ENCODE data around the gene FOXP3. TPM values are rescaled to one million over a fixed set of nuclear protein-coding genes. Genes with fewer than 3 reads are reported as not detected.

The FOXP3 gene
- total RNA-seq, 2 donors from 2014 or later = not detected

- no peak for DNase-seq (ENCODE audit: low spot score)
- Histone ChIP-seq H3K4me3 (no peak overlapping the region), H3K36me3 (peaks cover 34% of the 10 kb centered on the region), H3K9me3 (no peaks in the 10 kb centered on the region), H3K27me3 (no peaks in the 10 kb centered on the region), H3K4me1 (no peaks in the 10 kb centered on the region), H3K27ac (no peak overlapping the region)
- no peak for TF ChIP-seq CTCF (IDR thresholded peaks at IDR 0.05)
These were observed 17.2 kb downstream of the FOXP3 start for GRCh38 chrX:49247346-49247745.

GRCh38 chrX:49246541-49246940 is 18.0 kb downstream of the FOXP3 start:
- Histone ChIP-seq H3K36me3 (peaks cover 34% of the 10 kb centered on the region), H3K4me1 (no peaks in the 10 kb centered on the region), H3K4me3 (no peak overlapping the region), H3K9me3 (no peaks in the 10 kb centered on the region), H3K27ac (no peak overlapping the region), H3K27me3 (no peaks in the 10 kb centered on the region)
- TF ChIP-seq CTCF (IDR thresholded peaks at IDR 0.05) = no peak
- DNase-seq (ENCODE audit: low spot score) = no peak

- Histone ChIP-seq H3K4me3 (no peak overlapping the region), H3K9me3 (no peaks in the 10 kb centered on the region), H3K27ac (no peak overlapping the region), H3K36me3 (peaks cover 29% of the 10 kb centered on the region), H3K4me1 (no peaks in the 10 kb centered on the region), H3K27me3 (no peaks in the 10 kb centered on the region)
- no peak for TF ChIP-seq CTCF (IDR thresholded peaks at IDR 0.05)
- DNase-seq (ENCODE audit: low spot score) = no peak
These were observed 20.3 kb downstream of the FOXP3 start for GRCh38 chrX:49244207-49244606.

- Histone ChIP-seq H3K4me1 (no peaks in the 10 kb centered on the region), H3K36me3 (peaks cover 19% of the 10 kb centered on the region), H3K9me3 (no peaks in the 10 kb centered on the region), H3K27ac (no peak overlapping the region), H3K27me3 (no peaks in the 10 kb centered on the region), H3K4me3 (no peak overlapping the region)
- no peak for DNase-seq (ENCODE audit: low spot score)
- no peak for TF ChIP-seq CTCF (IDR thresholded peaks at IDR 0.05)
These were observed 21.3 kb downstream of the FOXP3 start for GRCh38 chrX:49243166-49243565.

GRCh38 chrX:49242545-49243066 is 21.9 kb downstream of the FOXP3 start:
- no peaks in the 10 kb centered on the region for H3K9me3 ChIP-seq
- no peak for TF ChIP-seq CTCF (IDR thresholded peaks at IDR 0.05)
- H3K27me3 ChIP-seq = no peaks in the 10 kb centered on the region
- no peaks in the 10 kb centered on the region for H3K4me1 ChIP-seq
- H3K4me3 ChIP-seq = no peak overlapping the region
- no peak overlapping the region for H3K27ac ChIP-seq
- H3K36me3 ChIP-seq = peaks cover 19% of the 10 kb centered on the region
- no peak for DNase-seq (ENCODE audit: low spot score)

GRCh38 chrX:49238735-49239134 is 25.8 kb downstream of the FOXP3 start:
- no peak for TF ChIP-seq CTCF (IDR thresholded peaks at IDR 0.05)
- no peak for DNase-seq (ENCODE audit: low spot score)
- no peak overlapping the region for H3K27ac ChIP-seq
- H3K36me3 ChIP-seq = peaks cover 6% of the 10 kb centered on the region
- no peaks in the 10 kb centered on the region for H3K9me3 ChIP-seq
- H3K27me3 ChIP-seq = no peaks in the 10 kb centered on the region
- no peaks in the 10 kb centered on the region for H3K4me1 ChIP-seq
- no peak overlapping the region for H3K4me3 ChIP-seq
